ENCODE data around the gene TNKS1BP1. TPM values are rescaled to one million over a fixed set of nuclear protein-coding genes. Genes with fewer than 3 reads are reported as not detected.

TNKS1BP1 gene
- total RNA-seq, 1 experiment from 2014 or later = 129 TPM

DNA sequence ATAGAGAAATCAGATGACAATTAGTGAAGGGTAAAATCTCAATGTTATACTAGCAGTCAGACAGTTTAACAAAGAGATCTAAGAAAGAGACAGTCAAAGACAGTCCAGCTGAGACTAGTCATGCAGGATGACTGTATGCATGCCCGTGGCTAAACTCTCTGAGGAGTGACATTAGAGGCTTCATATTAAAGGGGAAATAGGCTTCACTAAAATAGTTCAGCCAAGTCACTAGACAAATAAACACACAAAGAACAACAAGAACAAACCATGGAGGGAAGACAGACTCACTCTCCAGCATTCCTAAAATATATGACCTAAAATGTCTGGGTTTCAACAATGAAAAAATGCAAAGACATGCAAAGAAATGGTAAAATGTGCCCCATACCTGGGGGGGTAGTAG lies 69.1 kb downstream of the TNKS1BP1 start:
- DNase-seq (ENCODE audit: low spot score) = no peak

DNA sequence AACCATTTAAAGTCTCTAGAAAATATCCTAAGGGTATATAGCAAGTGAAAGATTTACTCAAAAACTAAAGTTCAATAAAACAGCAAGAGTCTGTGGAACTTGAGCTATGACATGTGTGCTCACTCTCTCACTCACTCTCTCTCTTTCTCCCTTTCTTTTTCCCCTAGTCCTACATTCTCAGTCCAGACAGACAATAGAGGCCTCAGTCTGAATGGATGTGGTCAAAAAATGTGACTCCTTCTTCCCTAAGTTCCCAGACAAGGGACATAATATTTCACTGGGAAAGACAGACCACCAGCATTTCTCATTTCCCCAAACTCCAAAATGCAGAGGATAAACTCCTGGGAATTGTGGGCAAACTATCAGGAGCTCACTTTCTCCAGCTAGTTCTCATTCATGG lies 70.1 kb downstream of the TNKS1BP1 start:
- no peak for DNase-seq (ENCODE audit: low spot score)

DNA sequence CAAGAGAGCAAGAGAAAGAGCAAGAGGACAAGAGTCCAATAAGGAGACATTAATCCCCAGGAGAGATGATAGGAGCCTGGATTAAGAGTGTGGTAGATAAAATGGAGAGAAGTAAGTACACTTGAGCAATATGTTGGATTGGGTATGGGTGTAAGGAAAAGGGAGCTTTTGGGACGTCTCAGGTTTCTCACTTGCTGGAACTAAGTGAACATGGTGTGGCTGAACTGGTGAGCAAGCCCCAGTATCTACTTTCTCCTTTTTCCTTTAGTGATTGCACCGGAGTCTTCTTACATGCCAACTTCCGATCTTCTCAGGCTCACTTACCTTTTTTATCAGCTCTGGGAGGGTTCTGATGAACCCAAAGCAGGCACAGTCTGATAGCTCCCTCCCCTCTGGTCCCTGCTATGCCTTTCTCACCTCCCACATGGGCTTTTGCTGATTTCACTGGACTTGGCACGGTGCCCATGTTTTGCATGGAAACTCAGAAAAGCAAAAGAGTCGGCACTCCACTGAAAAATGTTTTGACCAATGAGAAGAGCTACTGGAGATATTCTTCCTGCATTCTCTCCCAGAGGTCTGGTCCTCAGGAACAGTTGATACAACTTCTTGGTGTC lies 73.2 kb downstream of the TNKS1BP1 start:
- DNase-seq (ENCODE audit: low spot score) = peak; percentile 11

DNA sequence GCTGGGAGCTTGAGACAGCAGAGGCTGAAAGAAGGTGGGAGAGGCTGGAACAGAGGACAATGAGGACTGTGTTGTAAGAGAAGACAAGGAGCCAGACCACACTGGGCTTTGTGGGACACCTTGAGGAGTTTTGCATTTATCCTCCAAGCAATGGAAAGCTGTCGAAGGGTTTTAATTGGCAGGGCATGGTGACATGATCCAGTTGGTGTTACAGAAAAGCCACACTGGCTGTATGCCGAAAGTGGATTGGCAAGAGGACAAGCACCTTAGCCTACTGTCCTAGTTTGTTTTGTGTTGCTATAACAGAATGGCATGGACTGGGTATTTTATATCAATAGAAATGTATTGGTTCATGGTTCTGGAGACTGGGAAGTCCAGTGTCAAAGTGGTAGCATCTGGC lies 73.7 kb downstream of the TNKS1BP1 start:
- no peak for DNase-seq (ENCODE audit: low spot score)

Other genes with a start within 250 kb of the TNKS1BP1 start
- gene LRRC55, start 143.0 kb downstream of the TNKS1BP1 start, total RNA-seq (2014; rRNA removed; shearing (Covaris generic)) = not detected in 2 replicates
- not detected in 2 replicates for gene APLNR, start 87.7 kb downstream of the TNKS1BP1 start, total RNA-seq (2014; rRNA removed; shearing (Covaris generic))
- gene SSRP1, start 10.9 kb upstream of the TNKS1BP1 start, total RNA-seq (2014; rRNA removed; shearing (Covaris generic)) = 181 and 210 TPM in 2 replicates
- not detected in 2 replicates for gene P2RX3, start 13.4 kb upstream of the TNKS1BP1 start, total RNA-seq (2014; rRNA removed; shearing (Covaris generic))
- not detected in 2 replicates for gene PRG3, start 56.2 kb upstream of the TNKS1BP1 start, total RNA-seq (2014; rRNA removed; shearing (Covaris generic))
- gene PRG2, start 65.7 kb upstream of the TNKS1BP1 start, total RNA-seq (2014; rRNA removed; shearing (Covaris generic)) = not detected in 2 replicates
- not detected in 2 replicates for gene SLC43A3, start 102.2 kb upstream of the TNKS1BP1 start, total RNA-seq (2014; rRNA removed; shearing (Covaris generic))
- gene RTN4RL2, start 135.6 kb upstream of the TNKS1BP1 start, total RNA-seq (2014; rRNA removed; shearing (Covaris generic)) = 0.79 and 1.1 TPM in 2 replicates
- gene SLC43A1, start 190.8 kb upstream of the TNKS1BP1 start, total RNA-seq (2014; rRNA removed; shearing (Covaris generic)) = 47.7 and 60.8 TPM in 2 replicates
- 133 and 143 TPM in 2 replicates for gene TIMM10, start 205.8 kb upstream of the TNKS1BP1 start, total RNA-seq (2014; rRNA removed; shearing (Covaris generic))
- gene SMTNL1, start 212.6 kb upstream of the TNKS1BP1 start, total RNA-seq (2014; rRNA removed; shearing (Covaris generic)) = not detected in 2 replicates
- 1.3 and 3.5 TPM in 2 replicates for gene UBE2L6, start 242.7 kb upstream of the TNKS1BP1 start, total RNA-seq (2014; rRNA removed; shearing (Covaris generic))

All from HT-29 (cell line).